Progenitor cell of endocrine pancreas (in vitro differentiated cells): Measurements from ENCODE around the gene INPP5D. TPM values are rescaled to one million over a fixed set of nuclear protein-coding genes. Genes with fewer than 3 reads are reported as not detected.

ENCODE experiments used
- DNase-seq: peaks from one replicate; pipeline ENCODE4 v3.0.0; 2021; ENCODE audit warnings: low spot score; ENCODE audit not compliant: unreplicated experiment
- H3K27ac Mint-ChIP-seq: 2 replicates; pipeline ENCODE4 v1.8.0; 2021; ENCODE audit warnings: mild to moderate bottlenecking, moderate library complexity, mixed read lengths
- H3K27me3 Mint-ChIP-seq: 2 replicates; pipeline ENCODE4 v1.8.0; 2021; ENCODE audit warnings: mixed read lengths
- H3K36me3 Mint-ChIP-seq: 2 replicates; pipeline ENCODE4 v1.8.0; 2022; ENCODE audit warnings: mixed read lengths; ENCODE audit not compliant: insufficient read depth
- H3K4me1 Mint-ChIP-seq: 2 replicates; pipeline ENCODE4 v1.8.0; 2021; ENCODE audit warnings: low read depth, mixed read lengths
- H3K4me3 Mint-ChIP-seq: 2 replicates; pipeline ENCODE4 v1.8.0; 2021; ENCODE audit warnings: low read depth, mild to moderate bottlenecking, moderate library complexity, mixed read lengths
- H3K9me3 Mint-ChIP-seq: 2 replicates; pipeline ENCODE4 v1.8.0; 2021; ENCODE audit warnings: low read depth, mixed read lengths
- CTCF ChIP-seq: fragments of 200-600 bp; sonication (generic); IDR thresholded peaks from one replicate; pipeline ENCODE4 v1.5.0; 2021; ENCODE audit warnings: antibody characterized with exemption, mild to moderate bottlenecking; ENCODE audit not compliant: unreplicated experiment
- total RNA-seq: library from RNA; stranded (reverse); gene quantifications from 2 replicates; pipeline ENCODE4 v1.2.1, GENCODE V29; 2021

The INPP5D gene
- total RNA-seq, 1 donor from 2014 or later, result 5.3 TPM

DNA sequence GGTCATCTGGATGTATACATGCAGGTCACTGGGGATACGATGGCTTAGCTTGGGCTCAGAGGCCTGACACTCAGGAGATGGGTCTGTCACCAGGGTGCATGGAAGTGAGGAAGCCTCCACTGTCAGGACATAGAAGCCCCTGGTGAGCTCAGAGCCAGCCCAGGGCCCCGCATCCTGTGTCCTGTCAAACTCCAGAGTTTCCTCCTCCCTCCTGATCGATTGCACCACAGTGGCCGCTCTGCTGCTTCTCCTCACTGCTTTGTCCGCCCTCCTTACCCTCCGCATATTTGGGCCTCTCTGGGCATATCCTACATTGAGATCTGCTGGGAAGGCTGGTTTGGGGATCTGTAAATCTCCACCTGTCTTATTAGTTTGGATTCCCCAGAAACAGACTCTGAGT is 153.8 kb downstream of the INPP5D start:
- H3K9me3 Mint-ChIP-seq, result no peaks in the 10 kb centered on the region
- peaks cover 5% of the 10 kb centered on the region for H3K4me1 Mint-ChIP-seq
- H3K27me3 Mint-ChIP-seq, result peaks cover 15% of the 10 kb centered on the region
- no peak overlapping the region for H3K27ac Mint-ChIP-seq
- no peak overlapping the region for H3K4me3 Mint-ChIP-seq
- DNase-seq, result no peak
- TF ChIP-seq CTCF, result no peak
- H3K36me3 Mint-ChIP-seq, result no peaks in the 10 kb centered on the region

DNA sequence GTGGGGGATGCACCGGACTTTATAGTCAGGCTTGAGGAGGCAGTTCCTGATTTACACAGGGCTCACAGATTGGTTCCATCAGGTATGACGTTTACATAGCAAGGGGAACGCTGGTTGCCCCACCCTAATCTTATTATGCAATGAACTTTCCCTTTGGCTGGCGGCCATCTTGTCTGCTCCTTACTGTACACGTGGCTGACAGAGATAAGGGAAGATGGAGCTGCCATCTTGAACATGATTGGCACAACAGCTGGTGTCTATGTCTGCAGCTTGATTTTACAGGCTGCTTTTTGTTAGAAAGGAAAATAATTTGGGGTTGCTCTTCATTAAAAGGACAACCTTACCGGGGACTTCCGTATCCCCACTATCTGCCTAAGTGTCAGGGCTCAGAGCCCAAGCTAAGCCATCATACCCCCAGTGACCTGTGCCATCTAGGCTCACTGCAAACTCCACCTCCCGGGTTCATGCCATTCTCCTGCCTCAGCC is 157.8 kb downstream of the INPP5D start:
- peaks cover 2% of the 10 kb centered on the region for H3K4me1 Mint-ChIP-seq
- no peak overlapping the region for H3K4me3 Mint-ChIP-seq
- no peaks in the 10 kb centered on the region for H3K36me3 Mint-ChIP-seq
- no peak for DNase-seq
- H3K27ac Mint-ChIP-seq, result no peak overlapping the region
- no peaks in the 10 kb centered on the region for H3K27me3 Mint-ChIP-seq
- TF ChIP-seq CTCF, result no peak
- H3K9me3 Mint-ChIP-seq, result no peaks in the 10 kb centered on the region

DNA sequence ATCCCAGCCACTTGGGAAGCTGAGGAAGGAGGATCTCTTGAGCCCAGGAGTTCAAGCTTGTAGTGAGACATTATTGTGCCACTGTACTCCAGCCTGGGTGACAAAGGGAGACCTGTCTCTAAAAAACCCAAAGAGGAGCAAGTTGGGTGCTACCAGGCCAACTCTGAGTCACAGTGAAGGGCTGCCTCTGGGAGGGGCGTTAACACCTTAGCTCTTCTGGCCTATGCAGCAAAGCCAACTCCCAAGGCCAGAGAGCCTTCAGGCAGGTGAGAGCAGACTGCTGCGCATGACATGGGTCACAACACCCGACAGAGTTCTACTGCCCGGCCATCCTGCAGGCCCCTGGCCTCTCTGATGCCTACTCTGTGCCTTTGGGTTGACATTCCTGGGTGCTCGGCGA is 158.7 kb downstream of the INPP5D start:
- no peak overlapping the region for H3K27ac Mint-ChIP-seq

DNA sequence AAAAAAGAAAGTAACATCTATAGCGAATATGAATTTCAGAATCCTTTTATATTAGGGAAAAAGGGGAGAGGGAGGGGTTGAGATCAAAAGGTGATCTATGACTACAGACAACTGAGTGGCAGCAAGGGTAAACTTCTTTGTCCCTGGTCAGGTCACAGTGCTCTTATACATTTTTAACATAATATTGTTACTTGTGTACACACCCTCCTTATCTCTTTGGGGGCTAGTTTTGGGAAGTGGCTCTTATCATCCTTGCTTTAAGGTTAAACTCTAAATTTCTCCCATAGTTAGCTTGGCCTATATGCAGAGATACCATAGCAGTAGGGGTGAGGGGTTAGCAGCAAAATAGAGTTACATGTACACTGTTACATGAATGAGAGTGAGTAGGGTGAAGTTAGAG is 159.7 kb downstream of the INPP5D start:
- H3K4me1 Mint-ChIP-seq, result peaks cover 2% of the 10 kb centered on the region
- H3K9me3 Mint-ChIP-seq, result no peaks in the 10 kb centered on the region
- no peak for DNase-seq
- H3K27ac Mint-ChIP-seq, result no peak overlapping the region
- H3K4me3 Mint-ChIP-seq, result no peak overlapping the region
- TF ChIP-seq CTCF, result no peak
- peaks cover 4% of the 10 kb centered on the region for H3K27me3 Mint-ChIP-seq
- H3K36me3 Mint-ChIP-seq, result no peaks in the 10 kb centered on the region

More for the DNA sequence above, 158.7 kb downstream of the INPP5D start:
- Mint-ChIP-seq H3K27me3 (no peaks in the 10 kb centered on the region), H3K9me3 (no peaks in the 10 kb centered on the region), H3K4me1 (peaks cover 2% of the 10 kb centered on the region), H3K4me3 (no peak overlapping the region), H3K36me3 (no peaks in the 10 kb centered on the region)
- TF ChIP-seq CTCF, result no peak
- no peak for DNase-seq

- H3K27ac Mint-ChIP-seq, result no peak overlapping the region
- no peaks in the 10 kb centered on the region for H3K9me3 Mint-ChIP-seq
- TF ChIP-seq CTCF, result no peak
- no peaks in the 10 kb centered on the region for H3K36me3 Mint-ChIP-seq
- no peak overlapping the region for H3K4me3 Mint-ChIP-seq
- peaks cover 4% of the 10 kb centered on the region for H3K27me3 Mint-ChIP-seq
- no peak for DNase-seq
- H3K4me1 Mint-ChIP-seq, result peaks cover 2% of the 10 kb centered on the region
Observed at GRCh38 chr2:233221378-233222063, 161.4 kb downstream of the INPP5D start.
